Esophagus muscularis mucosa (tissue), 4 donors: ENCODE measurements around the gene REXO4.

Source experiments
- CTCF ChIP-seq, 3 experiments: fragments of 200-600 bp in 2 of 3; fragments of 450-650 bp in 1 of 3; sonication (generic) in 2 of 3; IDR thresholded peaks; one replicate each; pipeline ENCODE4 v1.5.1; 2017 to 2019; ENCODE audit warnings: antibody characterized with exemption in 3 of 3, mild to moderate bottlenecking in 2 of 3, moderate library complexity in 1 of 3
- EP300 ChIP-seq: sonication (generic); formaldehyde crosslinking; IDR thresholded peaks from one replicate; pipeline ENCODE4 v1.6.1; 2017; ENCODE audit warnings: antibody characterized with exemption
- POLR2A ChIP-seq: fragments of 450-650 bp; IDR thresholded peaks from one replicate; pipeline ENCODE4 v1.6.1; 2017; ENCODE audit warnings: antibody characterized with exemption, moderate library complexity, mild to moderate bottlenecking, low read depth
- POLR2AphosphoS5 ChIP-seq, 2 donors: sonication (generic); formaldehyde crosslinking; IDR thresholded peaks; one replicate each; pipeline ENCODE4 v1.6.1; 2017; ENCODE audit warnings: antibody characterized with exemption in 2 of 2

DNA sequence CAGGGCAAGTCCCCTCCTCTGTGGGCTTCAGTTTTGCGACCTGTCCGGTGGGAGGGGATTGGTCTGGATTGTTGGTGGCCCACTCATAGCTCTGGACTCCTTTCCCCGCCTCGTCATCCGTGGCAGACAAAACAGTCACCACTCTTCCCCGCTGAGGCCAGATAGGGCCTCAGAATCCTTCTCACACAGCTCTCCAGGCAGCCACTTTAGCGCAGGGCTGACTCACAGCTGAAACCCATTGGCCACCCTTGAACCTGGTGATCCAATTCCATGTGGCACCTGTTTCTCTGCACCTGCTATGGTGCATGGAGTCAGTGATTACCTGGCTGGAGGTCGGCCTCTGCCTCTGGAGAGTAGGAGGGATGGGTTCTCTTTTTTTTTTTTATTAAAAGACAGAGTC, 26.2 kb upstream of the REXO4 start:
- TF ChIP-seq CTCF (IDR thresholded peaks at IDR 0.05), result no peak
- TF ChIP-seq POLR2AphosphoS5 (IDR thresholded peaks at IDR 0.05), result no peak
- no peak for TF ChIP-seq POLR2A
- TF ChIP-seq EP300, result no peak
